Ureter (tissue), 1 donor: ENCODE measurements around the gene ELK4. TPM values are rescaled to one million over a fixed set of nuclear protein-coding genes. Genes with fewer than 3 reads are reported as not detected.
A peak's percentile ranks its signal among the peaks of the same experiment; 100 is the strongest.
"Not testable (repeated sequence)": the region's sequence is repeated elsewhere in the genome, so short reads cannot be mapped to it uniquely, and the experiment has no call there.

ENCODE experiments used
- DNase-seq: peaks from one replicate; pipeline ENCODE4 v3.0.0-alpha.2; 2020; ENCODE audit warnings: low spot score
- total RNA-seq: library from RNA; stranded (reverse); gene quantifications from one replicate; pipeline ENCODE4 v1.2.4, GENCODE V29; 2023
- donor health status: DM: yes; HTN: yes; CAD: no.

ELK4 gene
- total RNA-seq, 1 donor from 2014 or later: 88.7 TPM

DNA sequence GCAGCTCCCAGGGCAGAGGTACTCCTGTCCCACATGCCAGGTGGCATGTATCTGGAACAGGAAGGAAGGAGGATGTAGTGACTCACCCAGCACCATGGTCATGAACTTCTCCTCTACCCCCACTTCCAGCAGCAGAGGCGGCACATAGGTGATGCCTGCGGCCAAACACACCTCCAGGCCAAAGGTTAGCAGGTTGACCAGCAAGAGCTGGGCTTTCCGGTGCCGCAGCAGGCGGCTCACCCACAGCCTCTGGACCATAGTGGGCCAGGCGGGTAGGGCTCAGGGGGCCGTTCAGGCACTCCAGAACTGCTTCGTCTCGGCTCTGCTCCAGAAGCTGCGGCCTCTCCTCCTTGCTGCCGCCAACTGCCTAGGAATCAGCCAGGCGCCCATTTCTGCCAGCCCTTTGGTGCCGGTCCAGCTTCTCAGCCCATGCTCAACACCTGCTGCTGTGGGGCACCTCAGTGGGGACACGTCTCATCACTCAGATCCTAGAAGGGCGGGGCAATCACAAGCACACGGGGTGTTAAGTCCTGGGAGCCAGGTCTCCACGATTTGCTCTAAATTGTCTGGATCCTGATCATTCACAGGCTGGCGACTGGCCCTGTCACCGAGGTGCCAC lies 32.7 kb upstream of the ELK4 start:
- DNase-seq: no peak

DNA sequence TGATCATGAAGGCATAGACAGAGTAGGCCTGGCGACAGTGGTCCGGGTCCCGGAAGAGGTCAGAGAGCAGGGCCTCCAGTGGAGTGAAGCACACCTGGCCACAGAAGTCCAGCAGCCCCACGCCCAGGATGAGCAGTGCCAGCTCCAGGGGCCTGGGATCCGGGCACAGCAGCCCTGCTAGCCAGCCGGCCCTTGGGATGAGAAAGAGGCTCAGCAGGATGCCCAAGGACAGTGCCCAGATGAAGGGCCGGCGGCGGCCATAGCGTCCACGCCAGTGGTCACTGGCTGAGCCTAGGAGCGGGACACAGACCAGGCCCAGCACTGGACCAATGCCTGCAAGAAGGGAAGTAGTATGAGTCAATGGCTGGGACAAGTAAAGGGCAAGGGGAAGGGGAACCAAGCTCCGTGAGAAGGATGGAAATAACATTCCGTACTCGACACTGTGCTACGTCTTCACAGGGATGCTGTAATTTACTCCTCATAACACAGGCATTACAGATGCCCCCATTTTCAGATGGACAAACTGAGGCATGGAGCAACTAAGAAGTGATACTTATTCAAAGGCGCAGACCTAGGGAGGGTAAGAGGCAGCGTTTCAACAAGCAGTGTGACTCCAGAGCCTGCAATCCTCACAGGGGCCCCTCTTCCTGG lies 31.6 kb upstream of the ELK4 start:
- DNase-seq: no peak

DNA sequence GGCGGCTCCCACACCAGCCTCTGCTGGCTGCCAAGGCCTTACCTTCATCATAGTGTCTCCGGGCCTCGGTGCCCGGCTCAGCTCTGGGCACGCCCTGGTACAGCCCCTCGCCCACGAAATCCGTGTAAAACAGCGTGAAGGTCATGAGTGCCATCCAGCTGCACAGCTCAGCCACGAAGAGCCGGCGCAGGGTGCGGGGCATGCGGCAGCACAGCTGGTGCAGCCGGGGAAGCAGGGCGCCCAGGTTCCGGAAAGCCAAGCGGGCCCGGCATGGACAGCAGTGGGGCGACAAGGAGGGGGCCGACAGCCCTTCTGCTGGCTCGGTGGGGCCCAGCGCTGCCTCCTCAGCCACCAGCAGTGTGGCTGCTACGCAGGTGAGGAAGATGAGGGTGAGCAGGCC lies 31.0 kb upstream of the ELK4 start:
- DNase-seq: no peak

DNA sequence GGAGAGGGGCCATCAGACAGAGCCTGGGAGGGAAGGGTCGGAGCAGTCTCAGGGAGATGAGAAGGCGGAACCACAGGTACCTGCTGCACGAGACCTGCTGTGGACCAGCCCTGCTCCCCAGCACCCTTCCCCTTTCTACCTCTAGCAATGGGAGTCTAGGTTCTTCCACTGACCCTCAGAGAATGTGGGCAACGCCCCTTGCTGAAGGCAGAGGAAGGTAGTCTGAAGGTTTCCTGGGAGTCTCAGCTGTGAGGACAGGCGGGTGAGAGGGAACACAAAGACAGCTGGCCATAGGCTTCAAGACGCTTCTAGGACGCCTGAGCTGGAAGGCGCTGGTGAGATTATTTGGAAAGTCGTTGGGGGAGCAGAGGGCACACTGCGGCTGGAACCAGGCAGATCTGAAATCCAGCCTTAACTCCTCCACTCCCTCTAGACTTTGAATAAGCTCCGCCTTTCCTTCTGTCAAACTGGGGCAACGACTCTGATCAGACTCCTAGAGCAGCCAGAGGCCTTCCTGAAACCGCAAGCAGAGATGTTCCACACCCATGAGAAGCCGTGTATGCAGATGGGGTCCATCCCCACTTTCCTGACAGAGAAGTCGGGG lies 30.4 kb upstream of the ELK4 start:
- no peak for DNase-seq

DNA sequence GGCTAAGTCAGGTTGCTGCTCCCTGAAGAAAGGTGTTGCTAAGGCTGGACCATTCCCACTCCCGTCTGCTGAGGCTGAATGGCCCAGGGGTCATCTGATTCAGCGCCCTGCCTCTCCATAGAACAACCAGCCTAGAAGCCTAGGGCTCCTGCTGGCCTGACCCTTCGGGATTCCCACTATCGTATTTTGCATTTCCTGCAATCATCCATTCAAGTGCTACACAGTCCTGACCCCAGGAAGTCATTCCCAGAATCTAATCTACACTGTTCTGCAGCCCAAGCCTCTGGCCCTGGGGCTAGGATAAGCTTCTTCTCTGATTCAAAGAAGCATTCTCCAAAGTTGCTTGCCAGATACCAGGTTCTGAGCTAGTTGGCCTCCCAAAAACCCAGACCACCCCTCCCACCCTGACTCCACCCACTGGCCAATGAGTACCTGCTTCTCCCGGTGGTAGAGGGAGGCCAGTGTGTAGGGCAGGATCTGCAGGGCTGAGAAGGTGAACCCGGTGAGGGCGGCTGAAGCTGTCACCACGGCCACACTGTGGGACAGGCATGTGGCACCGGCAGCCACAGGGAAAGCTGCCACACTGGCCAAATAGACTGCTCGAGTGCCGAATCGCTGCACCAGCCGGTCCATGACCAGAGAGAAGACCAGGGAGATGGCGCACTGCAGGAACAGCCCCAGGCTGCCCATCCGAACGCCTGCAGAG lies 29.8 kb upstream of the ELK4 start:
- no peak for DNase-seq

DNA sequence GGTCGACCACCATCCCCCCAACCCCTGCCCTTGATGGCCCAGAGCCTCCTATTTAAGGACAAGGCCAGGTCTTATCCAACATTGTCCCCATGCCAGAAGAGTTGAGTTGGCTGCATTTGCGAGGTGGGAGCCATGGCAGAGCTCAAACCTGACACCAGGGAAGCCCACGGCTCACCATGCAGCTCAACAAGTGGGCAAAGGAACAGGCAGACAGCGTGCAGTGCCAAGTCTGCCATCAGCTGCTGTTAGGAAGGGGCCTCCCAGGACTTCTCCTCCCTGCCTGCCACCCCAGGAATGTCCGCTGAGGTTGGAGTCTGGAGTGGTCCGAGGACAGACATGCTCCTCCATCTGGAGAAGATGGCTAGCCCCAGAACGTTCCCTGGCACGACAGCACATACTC lies 28.6 kb upstream of the ELK4 start:
- no peak for DNase-seq

DNA sequence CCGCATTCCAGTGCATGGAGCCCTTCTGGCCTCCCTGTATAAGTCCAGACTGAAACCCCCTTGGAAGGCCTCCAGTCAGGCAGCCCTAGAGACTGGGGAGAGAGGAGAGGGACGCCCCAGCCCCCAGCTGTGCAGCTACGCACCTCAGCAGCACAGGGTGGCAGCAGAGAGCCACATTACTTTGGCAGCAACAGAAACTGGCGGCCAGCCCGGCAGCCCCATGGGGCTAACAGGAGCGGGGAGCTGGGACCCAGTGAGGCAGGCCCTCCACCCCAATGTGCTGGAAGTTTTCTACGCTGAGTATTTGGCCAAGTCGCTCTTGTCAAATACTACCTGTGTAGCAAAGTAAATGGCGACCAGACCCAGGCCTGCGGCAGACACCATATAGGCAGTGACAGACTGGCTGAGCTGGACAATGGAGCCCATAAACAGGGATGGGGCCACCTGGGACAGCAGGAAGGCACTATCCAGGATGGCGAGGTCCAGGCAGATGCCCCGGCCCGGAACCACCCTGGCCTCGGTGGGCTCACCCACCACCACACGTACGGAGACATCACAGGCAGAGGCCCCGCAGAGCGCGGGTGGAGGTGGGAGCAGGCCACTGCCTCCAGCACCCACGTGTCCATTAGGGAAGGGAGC lies 27.3 kb upstream of the ELK4 start:
- peak; percentile 76 for DNase-seq

DNA sequence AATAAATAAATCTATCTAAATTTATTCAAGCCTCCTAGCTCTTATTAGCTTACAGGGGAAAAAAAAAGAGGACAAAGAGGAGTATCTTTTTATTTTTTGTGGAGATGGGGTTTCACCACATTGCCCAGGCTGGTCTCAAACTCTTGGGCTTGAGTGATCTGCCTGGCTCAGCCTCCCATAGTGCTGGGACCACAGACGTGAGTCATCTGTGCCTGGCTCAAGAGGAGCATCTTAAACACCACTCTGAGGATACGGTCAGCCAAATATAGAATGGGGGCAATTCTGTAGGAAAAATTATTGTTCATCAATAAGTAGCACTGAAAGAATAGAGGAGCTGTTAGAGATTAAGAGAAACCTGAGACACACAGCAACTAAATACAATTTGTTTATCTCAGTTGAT lies 24.4 kb upstream of the ELK4 start:
- DNase-seq: no peak

DNA sequence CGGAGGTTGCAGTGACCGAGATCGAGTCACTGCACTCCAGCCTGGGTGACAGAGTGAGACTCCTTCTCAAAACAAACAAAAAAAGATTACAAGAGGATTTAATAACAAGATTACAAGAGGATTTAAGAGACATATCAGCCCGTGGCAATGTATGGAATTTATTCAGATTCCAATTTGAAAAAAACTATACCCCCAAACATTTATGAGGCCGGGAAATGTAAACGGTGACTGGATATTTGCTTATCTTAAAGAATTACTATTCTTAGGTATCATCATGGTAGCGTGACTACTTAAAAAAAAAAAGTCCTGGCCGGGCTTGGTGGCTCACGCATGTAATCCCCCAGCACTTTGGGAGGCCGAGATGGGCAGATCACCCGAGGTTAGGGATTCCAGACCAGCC lies 21.2 kb upstream of the ELK4 start:
- no peak for DNase-seq

DNA sequence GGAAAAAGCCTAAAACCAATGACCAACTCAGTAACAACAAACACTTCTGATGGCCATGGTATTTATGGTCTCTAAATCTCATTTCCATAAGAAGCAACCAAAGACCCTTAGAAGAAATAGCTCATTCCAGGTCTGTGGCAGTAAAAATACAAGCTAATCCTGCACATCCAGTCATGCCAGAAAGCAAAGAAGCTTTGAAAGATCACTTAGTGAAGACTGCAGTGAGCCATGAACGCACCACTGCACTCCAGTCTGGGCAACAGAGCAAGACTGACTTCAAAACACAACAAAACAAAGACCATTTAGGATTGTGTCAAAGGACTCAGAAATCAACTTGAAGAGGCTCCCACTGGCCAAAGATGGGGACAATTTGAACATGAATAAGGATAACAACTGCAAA lies 18.4 kb upstream of the ELK4 start:
- DNase-seq: no peak

DNA sequence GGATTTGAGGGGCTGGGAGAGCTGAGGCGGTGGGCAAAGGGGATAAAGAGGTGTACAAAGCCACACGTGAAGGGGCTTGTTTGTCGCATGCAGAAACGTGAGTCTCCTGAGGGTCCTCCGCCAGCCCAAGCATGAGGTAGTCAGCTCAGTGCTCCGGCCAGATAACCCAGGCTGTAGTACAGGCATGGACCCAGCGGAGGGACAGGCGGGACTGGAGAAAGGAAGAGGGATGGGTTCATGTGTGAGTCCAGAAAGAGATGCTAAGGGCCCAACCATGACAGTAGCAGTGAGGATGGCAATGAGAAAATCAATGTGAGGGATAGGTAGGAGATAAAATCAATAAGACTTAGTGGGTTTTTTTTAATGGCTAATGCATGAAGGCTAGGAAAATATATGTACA lies 13.7 kb upstream of the ELK4 start:
- no peak for DNase-seq

DNA sequence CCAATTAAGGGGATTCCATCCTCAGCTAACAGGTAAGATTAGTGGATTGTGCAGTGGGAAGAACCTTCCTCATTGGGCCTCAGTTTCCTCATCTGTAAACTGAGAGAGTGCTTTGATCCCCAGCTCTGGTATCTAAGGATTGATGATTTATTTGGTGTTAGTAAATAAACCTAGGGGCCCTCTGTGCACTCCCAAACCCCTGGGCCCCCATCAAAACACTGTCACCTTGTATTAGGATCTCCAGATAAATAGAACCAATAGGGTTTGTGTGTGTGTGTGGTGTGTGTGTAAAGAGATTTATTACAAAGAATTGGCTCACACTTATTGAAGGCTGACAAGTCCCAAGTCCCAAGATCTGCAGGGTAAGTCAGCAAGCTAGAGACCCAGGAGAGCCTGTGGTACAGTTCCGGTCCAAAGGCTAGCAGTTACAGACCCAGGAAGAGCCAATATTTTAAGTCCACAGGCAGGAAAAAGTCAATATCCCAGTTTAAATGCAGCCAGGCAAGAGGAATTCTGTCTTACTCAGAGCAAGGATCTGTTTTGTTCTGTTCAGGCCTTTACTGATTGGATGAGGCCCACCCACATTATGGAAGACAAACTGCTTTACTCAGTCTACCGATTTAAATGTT lies 11.0 kb upstream of the ELK4 start:
- DNase-seq: no peak

DNA sequence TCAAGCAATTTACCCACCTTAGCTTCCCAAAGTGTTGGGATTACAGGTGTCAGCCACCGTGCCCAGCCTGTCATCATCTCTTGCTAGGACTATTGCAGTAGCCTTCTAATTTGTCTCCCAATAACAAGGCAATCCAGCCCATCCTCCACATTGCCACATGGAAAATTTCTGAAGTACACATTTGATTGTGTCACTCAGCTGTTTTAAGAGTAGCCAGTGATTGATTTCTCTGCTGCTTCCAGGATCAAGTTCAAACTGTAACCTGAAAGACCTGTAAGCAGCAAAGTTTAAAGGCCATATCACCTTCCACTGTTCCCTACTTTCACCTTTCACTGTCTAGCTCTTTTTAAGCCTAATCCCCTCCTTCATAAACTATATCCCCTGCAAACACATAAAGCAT lies 7.8 kb upstream of the ELK4 start:
- no peak for DNase-seq

DNA sequence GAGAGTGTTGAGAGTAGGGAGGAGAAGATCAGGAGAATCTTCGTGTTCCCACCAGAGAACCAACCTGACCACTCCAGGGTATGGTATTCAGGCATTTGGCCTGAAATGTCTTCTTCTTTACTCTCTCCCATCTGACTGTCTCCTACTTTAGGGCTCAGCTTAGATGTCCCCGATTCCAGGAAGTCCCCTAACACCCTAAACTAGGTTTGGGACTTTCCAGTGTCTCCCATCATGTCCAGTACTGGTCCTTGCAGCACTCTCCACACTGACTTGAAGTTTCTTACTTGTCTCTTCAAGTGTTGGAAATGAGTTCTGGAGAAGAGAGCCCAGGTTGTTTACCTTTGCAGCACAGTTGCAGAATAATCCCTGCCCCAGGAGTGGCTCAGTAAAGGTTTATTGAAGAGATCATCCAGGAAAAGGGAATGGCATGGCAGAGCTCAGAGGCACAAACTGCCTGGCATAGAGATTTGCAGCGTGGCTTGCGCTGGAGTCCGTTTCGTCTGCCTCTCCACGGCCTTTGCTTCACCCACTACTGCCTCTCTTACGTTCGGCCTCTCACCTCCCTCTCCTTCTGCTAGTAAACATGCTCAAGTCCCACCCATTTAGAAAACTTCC lies 6.2 kb upstream of the ELK4 start:
- DNase-seq: no peak

DNA sequence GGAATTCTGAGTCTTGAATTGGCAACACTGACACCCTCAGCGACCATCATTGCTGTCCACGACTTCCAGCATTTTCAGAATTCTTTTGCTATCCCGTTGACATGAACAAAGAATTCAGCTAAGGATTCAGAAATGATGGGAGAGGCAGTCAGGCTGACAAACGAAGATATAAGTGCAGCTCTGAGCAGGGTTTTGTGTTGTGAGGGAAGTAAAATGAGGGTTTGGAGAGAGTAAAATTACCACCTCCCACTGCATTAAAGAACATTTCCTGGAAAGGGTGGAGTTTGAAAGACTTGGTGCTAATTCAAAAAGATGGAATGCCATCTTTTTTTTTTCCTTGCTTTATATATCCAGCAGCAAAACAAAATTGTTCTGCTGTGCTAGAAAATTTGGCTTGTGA lies 4.9 kb upstream of the ELK4 start:
- no peak for DNase-seq

DNA sequence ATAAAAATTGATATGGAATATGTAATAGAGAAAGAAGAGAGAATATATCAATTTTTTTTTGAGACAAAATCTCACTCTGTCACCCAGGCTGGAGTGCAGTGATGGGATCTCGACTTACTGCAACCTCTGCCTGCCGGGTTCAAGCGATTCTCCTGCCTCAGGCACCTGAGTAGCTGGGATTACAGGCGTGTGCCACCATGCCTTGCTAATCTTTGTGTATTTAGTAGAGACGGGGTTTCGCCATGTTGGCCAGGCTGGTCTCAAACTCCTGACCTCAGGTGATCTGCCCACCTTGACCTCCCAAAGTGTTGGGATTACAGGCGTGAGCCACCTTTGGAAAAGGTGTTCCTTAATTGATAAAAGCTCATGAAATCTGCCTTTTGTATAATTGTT lies 4.3 kb upstream of the ELK4 start:
- DNase-seq: not testable (repeated sequence)

DNA sequence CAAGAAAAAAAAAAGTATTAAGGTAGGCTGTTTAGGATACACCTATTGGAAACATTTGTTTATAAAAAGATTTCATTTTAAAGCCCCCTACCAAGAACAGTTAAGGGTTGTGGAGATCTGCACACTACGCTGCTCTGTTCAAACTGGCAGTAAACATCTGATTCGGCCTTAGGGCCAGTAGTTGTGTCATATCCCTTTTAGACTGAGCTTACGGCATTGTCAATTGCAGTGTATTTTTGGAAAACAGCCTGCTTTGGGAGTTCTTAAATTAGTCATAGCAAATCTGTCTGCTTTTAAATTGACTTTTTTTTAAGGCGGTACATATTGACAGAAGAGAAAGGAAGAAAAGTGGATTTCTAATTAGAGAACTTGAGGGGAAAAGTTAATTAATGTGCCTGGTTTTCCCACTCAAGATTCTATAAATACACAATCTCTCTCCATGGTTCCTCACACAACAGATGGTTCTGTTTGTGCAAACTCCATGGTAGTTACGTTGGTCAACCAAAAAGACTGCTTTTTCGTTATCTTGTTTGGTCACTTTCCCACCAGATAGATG lies 1.7 kb upstream of the ELK4 start:
- no peak for DNase-seq

DNA sequence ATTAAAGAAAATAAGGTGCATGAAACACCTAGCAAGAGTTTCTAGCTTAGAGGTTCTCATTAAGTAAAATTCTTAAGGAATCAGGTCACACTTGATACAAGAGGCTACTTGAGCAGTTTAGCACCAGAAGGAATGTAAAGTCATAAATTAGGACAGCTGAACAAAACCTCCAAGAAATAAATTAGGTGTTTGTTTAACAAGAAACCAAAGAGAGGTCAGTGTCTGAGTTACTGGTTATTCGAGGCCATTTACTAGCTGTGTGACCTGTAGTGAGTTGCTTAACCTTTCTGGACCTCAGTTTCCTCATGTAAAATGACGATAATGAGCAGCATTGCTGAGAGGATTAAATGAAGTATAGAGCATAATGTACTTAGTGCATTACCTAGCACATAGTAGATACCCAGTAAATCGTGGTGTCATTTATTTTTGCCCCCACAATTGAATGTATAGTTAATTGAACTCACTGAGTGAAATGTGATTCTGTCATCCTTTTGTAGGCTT lies 908 bp upstream of the ELK4 start:
- no peak for DNase-seq

DNA sequence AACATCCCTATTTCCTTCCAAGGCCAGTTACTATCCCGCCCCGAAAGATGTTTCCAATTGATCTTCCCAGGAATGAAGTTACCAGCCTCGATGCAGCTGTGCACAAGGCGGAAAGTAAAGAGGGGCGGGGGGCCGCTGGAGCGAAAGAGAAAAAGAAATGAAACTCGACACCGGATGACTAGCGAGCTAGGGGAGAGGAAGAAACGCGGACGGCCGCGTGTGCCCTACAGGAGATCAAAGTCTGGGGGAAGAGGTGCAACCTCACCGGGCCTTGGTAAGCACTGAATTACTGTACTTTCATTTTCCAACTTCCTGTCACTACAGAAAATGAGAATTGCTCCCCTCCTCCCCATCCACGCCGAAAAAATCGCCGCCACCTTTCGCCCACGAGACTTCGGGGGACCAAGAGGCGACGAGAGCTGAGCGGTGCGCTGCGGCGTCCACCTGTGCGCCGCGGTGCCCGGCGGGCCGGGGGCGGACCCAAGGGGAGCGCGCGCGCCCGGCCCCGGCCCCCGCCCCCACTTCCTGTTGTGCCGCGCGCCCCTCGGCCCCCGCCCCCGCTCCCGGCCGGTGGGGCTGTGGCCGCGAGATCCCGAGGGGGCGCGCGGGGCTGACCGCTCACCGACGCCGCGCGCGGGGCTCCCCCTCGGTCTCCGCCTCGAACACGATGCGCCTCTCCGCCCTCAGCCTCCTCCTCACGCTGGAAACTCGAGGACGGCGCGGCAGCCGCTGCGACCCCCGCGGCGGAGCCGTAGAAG lies 622 bp downstream of the ELK4 start:
- peak; percentile 75 for DNase-seq

DNA sequence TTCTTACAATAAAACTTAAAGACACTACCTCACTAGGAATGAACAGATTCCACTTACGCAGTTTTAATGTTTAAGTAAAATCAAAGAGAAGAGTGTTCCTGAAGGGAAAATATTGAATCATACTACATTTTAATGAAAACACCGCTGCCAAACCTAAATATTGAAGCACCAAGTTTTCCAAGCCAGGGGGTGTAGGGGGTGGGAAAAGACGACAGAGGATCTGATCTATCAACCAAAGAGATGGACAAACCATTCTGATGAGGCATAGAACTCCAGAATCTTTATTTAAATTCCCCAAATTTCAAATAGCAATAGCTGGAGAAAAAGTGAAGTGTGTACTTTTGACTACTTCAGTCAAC lies 1.2 kb downstream of the ELK4 start:
- DNase-seq: no peak
